ENCODE results near the gene RNF222.

GRCh38 chr17:8353736-8354135 is 43.9 kb downstream of the RNF222 start:
- TF ChIP-seq EZH2 (IDR thresholded peaks at IDR 0.05; ENCODE audit: low read length, missing control alignments): no peak
- TF ChIP-seq CTCF (conservative IDR thresholded peaks at IDR 0.05 in 1 of 2, IDR thresholded peaks at IDR 0.05 in 1 of 2; ENCODE audit: low read depth in 1 of 2, low read length in 2 of 2): no peak

Data from fibroblast of lung (primary cell).